ENCODE data around the gene PRKN. TPM values are rescaled to one million over a fixed set of nuclear protein-coding genes. Genes with fewer than 3 reads are reported as not detected.

Gene PRKN
- total RNA-seq, 1 donor from 2014 or later, result 0.79 TPM

Other genes with a start within 250 kb of the PRKN start
- gene PACRG, start 208 bp upstream of the PRKN start, total RNA-seq, result under 0.01 and 0.51 TPM in 2 replicates

Measured in bronchial epithelial cell (primary cell).